H1 (cell line): Measurements from ENCODE around the gene NDUFA7.

Experiments used
- HDAC6 ChIP-seq: IDR thresholded peaks from one replicate; pipeline ENCODE4 v1.7.1; 2012; ENCODE audit warnings: low read depth, mild to moderate bottlenecking, inconsistent platforms, low read length, moderate library complexity
- POLR2A ChIP-seq, 2 experiments: IDR thresholded peaks; 1 replicate in 1 of 2; 2 replicates in 1 of 2; pipeline ENCODE4 v1.6.1; 2011; ENCODE audit warnings: low read depth in 2 of 2, low read length in 2 of 2, mild to moderate bottlenecking in 2 of 2; ENCODE audit errors: control extremely low read depth in 1 of 2
- RFX5 ChIP-seq: IDR thresholded peaks from 2 replicates; pipeline ENCODE4 v1.6.1; 2011; ENCODE audit warnings: low read depth, low read length, improper control_type of control experiment, borderline replicate concordance
- SIN3A ChIP-seq, 2 experiments: IDR thresholded peaks in 1 of 2; conservative IDR thresholded peaks in 1 of 2; 2 replicates each; pipeline ENCODE4 v1.6.1; 2011 to 2012; ENCODE audit warnings: low read length in 2 of 2, improper control_type of control experiment in 1 of 2, low read depth in 1 of 2, mild to moderate bottlenecking in 1 of 2
- TF ChIP-seq, protein P1 (sequence below), 3 experiments: IDR thresholded peaks; 1 replicate in 2 of 3; 2 replicates in 1 of 3; pipeline versions ENCODE4 v1.5.1 to v1.6.1; 2011; ENCODE audit warnings: low read length in 3 of 3, mild to moderate bottlenecking in 3 of 3, inconsistent platforms in 2 of 3, low read depth in 1 of 3, moderate library complexity in 1 of 3; ENCODE audit not compliant: insufficient read depth in 1 of 3; ENCODE audit errors: control extremely low read depth in 1 of 3
- TF ChIP-seq, protein P2 (sequence below): IDR thresholded peaks from 2 replicates; pipeline ENCODE4 v1.6.1; 2011; ENCODE audit warnings: low read depth, mild to moderate bottlenecking, low read length; ENCODE audit not compliant: insufficient read depth
- TF ChIP-seq, protein P3 (sequence below): IDR thresholded peaks from 2 replicates; pipeline ENCODE4 v1.6.1; 2012; ENCODE audit warnings: inconsistent platforms

DNA sequence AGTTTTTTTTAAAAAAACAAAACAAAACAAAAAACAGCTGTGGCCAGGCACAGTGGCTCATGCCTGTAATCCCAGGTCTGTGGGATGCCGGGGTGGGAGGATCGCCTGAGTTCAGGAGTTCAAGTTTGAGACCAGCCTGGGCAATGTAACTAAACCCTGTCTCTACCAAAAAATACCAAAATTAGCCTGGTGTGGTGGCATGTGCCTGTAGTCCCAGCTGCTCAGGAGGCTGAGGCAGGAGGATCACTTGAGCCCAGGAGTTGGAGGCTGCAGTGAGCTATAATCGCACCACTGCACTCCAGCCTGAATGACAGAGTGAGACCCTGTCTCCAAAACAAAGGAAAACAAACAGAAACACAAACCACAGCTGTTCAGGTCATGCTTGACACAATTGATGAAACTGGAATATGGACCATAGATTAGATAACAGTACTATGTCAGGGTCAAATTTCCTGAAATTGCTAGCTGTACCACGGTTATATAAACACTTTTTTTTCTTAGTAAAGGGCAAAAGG, 35.9 kb upstream of the NDUFA7 start:
- TF ChIP-seq, protein P1, sequence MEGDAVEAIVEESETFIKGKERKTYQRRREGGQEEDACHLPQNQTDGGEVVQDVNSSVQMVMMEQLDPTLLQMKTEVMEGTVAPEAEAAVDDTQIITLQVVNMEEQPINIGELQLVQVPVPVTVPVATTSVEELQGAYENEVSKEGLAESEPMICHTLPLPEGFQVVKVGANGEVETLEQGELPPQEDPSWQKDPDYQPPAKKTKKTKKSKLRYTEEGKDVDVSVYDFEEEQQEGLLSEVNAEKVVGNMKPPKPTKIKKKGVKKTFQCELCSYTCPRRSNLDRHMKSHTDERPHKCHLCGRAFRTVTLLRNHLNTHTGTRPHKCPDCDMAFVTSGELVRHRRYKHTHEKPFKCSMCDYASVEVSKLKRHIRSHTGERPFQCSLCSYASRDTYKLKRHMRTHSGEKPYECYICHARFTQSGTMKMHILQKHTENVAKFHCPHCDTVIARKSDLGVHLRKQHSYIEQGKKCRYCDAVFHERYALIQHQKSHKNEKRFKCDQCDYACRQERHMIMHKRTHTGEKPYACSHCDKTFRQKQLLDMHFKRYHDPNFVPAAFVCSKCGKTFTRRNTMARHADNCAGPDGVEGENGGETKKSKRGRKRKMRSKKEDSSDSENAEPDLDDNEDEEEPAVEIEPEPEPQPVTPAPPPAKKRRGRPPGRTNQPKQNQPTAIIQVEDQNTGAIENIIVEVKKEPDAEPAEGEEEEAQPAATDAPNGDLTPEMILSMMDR (IDR thresholded peaks at IDR 0.05; ENCODE audit: control extremely low read depth in 1 of 3, insufficient read depth in 1 of 3, low read depth in 1 of 3, low read length in 3 of 3) = no peak
- TF ChIP-seq POLR2A (IDR thresholded peaks at IDR 0.05; ENCODE audit: control extremely low read depth in 1 of 2, low read depth in 2 of 2, low read length in 2 of 2) (no peak), SIN3A (conservative IDR thresholded peaks at IDR 0.05 in 1 of 2, IDR thresholded peaks at IDR 0.05 in 1 of 2; ENCODE audit: low read depth in 1 of 2, low read length in 2 of 2) (no peak), HDAC6 (no peak), RFX5 (no peak)
- TF ChIP-seq, protein P2, sequence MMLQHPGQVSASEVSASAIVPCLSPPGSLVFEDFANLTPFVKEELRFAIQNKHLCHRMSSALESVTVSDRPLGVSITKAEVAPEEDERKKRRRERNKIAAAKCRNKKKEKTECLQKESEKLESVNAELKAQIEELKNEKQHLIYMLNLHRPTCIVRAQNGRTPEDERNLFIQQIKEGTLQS = no peak
- TF ChIP-seq, protein P3, sequence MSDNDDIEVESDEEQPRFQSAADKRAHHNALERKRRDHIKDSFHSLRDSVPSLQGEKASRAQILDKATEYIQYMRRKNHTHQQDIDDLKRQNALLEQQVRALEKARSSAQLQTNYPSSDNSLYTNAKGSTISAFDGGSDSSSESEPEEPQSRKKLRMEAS = no peak
